Caco-2 (cell line): ENCODE measurements around the gene CDCP2. TPM values are rescaled to one million over a fixed set of nuclear protein-coding genes. Genes with fewer than 3 reads are reported as not detected.

Experiments
- BruUV-seq: library from RNA; stranded (reverse); fragments of 400-500 nt; replicated peaks from 2 replicates; lab custom pipeline; 2021; lab: Mats Ljungman, UMichigan
- CTCF ChIA-PET: fragments of 300-600 bp; sonication (Branson Sonifier 250); formaldehyde crosslinking; loops from one replicate; lab custom pipeline; 2022; ENCODE audit warnings: antibody characterized with exemption; lab: Charles Lee
- POLR2A ChIA-PET: fragments of 300-600 bp; sonication (Branson Sonifier 250); formaldehyde crosslinking; loops from one replicate; lab custom pipeline; 2022; ENCODE audit warnings: antibody characterized with exemption; lab: Charles Lee
- DNase-seq, 2 experiments: peaks; one replicate each; pipeline versions ENCODE4 v3.0.0 to v3.0.0-alpha.2; 2020 to 2022
- H3K27me3 ChIP-seq: replicated peaks from 2 replicates; pipeline ENCODE4 v1.6.0; 2011; ENCODE audit warnings: low read length; ENCODE audit not compliant: control insufficient read depth, insufficient read depth
- H3K36me3 ChIP-seq: 2 replicates; pipeline ENCODE4 v1.5.1; 2011; ENCODE audit warnings: low read length; ENCODE audit not compliant: control insufficient read depth, insufficient read depth
- H3K4me1 ChIP-seq: fragments of 250-450 bp; sonication (Bioruptor Pico); 2 replicates; pipeline ENCODE4 v1.5.1; 2020; ENCODE audit warnings: mild to moderate bottlenecking
- H3K4me3 ChIP-seq: 2 replicates; pipeline ENCODE4 v1.5.1; 2011; ENCODE audit warnings: low read depth, mild to moderate bottlenecking, control low read depth, low read length
- H3K9me3 ChIP-seq: fragments of 250-450 bp; sonication (Bioruptor Pico); 2 replicates; pipeline ENCODE4 v1.5.1; 2020; ENCODE audit warnings: mild to moderate bottlenecking, moderate library complexity
- H3K27ac Mint-ChIP-seq: one replicate; pipeline ENCODE4 v1.8.0; 2022; ENCODE audit warnings: mixed read lengths; ENCODE audit not compliant: unreplicated experiment
- H3K27me3 Mint-ChIP-seq: one replicate; pipeline ENCODE4 v1.8.0; 2022; ENCODE audit warnings: mixed read lengths; ENCODE audit not compliant: insufficient read depth, unreplicated experiment
- H3K36me3 Mint-ChIP-seq: one replicate; pipeline ENCODE4 v1.8.0; 2022; ENCODE audit warnings: mild to moderate bottlenecking, mixed read lengths; ENCODE audit not compliant: insufficient read depth, unreplicated experiment
- H3K4me1 Mint-ChIP-seq: one replicate; pipeline ENCODE4 v1.8.0; 2022; ENCODE audit warnings: low read depth, mixed read lengths; ENCODE audit not compliant: unreplicated experiment
- H3K4me3 Mint-ChIP-seq: one replicate; pipeline ENCODE4 v1.8.0; 2022; ENCODE audit warnings: mild to moderate bottlenecking, moderate library complexity, mixed read lengths; ENCODE audit not compliant: unreplicated experiment
- H3K9me3 Mint-ChIP-seq: one replicate; pipeline ENCODE4 v1.8.0; 2022; ENCODE audit warnings: mixed read lengths; ENCODE audit not compliant: unreplicated experiment
- CTCF ChIP-seq, 2 experiments: fragments of 200-600 bp in 1 of 2; IDR thresholded peaks; 1 replicate in 1 of 2; 2 replicates in 1 of 2; pipeline versions ENCODE4 v1.5.1 to v1.8.0; 2011 to 2022; ENCODE audit warnings: antibody characterized with exemption in 1 of 2, control low read depth in 1 of 2, inconsistent platforms in 1 of 2, low read depth in 1 of 2, low read length in 1 of 2, mild to moderate bottlenecking in 1 of 2, moderate library complexity in 1 of 2; ENCODE audit not compliant: insufficient read depth in 1 of 2, severe bottlenecking in 1 of 2, unreplicated experiment in 1 of 2
- intact Hi-C: fragments of 100-400 bp; cut with micrococcal nuclease; formaldehyde crosslinking; loops from one replicate; pipeline ENCODE4 v1.10.0; 2022; ENCODE audit not compliant: unreplicated experiment
- total RNA-seq: library from RNA; stranded (reverse); gene quantifications from 2 replicates; pipeline ENCODE4 v1.2.3, GENCODE V29; 2022

CDCP2 gene
- total RNA-seq, 1 experiment from 2014 or later, result not detected

GRCh38 chr1:54111624-54112023 is 41.2 kb downstream of the CDCP2 start:
- ChIA-PET CTCF (no interaction called here), POLR2A (no interaction called here)
- TF ChIP-seq CTCF (IDR thresholded peaks at IDR 0.05; ENCODE audit: insufficient read depth in 1 of 2, low read depth in 1 of 2, low read length in 1 of 2, severe bottlenecking in 1 of 2, unreplicated experiment in 1 of 2), result no peak
- H3K9me3 ChIP-seq, result no peaks in the 10 kb centered on the region
- H3K27me3 ChIP-seq, result no peaks in the 10 kb centered on the region
- no peak overlapping the region for H3K4me3 ChIP-seq
- DNase-seq, result no peak
- H3K4me1 ChIP-seq, result no peaks in the 10 kb centered on the region
- Mint-ChIP-seq H3K36me3 (no peaks in the 10 kb centered on the region), H3K27ac (no peak overlapping the region), H3K4me1 (no peaks in the 10 kb centered on the region), H3K4me3 (no peak overlapping the region), H3K27me3 (no peaks in the 10 kb centered on the region), H3K9me3 (no peaks in the 10 kb centered on the region)
- H3K36me3 ChIP-seq, result no peaks in the 10 kb centered on the region
- intact Hi-C loops, result no loop called here
- no TSS peak for BruUV-seq

- no peaks in the 10 kb centered on the region for H3K36me3 Mint-ChIP-seq
- no peak overlapping the region for H3K4me3 Mint-ChIP-seq
- intact Hi-C loops, result no loop called here
- no TSS peak for BruUV-seq
- H3K27ac Mint-ChIP-seq, result no peak overlapping the region
- no peak for DNase-seq
- H3K27me3 Mint-ChIP-seq, result no peaks in the 10 kb centered on the region
- no peaks in the 10 kb centered on the region for H3K27me3 ChIP-seq
- H3K4me3 ChIP-seq, result no peak overlapping the region
- POLR2A ChIA-PET, result no interaction called here
- H3K9me3 Mint-ChIP-seq, result no peaks in the 10 kb centered on the region
- H3K9me3 ChIP-seq, result no peaks in the 10 kb centered on the region
- CTCF ChIA-PET, result no interaction called here
- no peaks in the 10 kb centered on the region for H3K36me3 ChIP-seq
- no peak for TF ChIP-seq CTCF (IDR thresholded peaks at IDR 0.05; ENCODE audit: insufficient read depth in 1 of 2, low read depth in 1 of 2, low read length in 1 of 2, severe bottlenecking in 1 of 2, unreplicated experiment in 1 of 2)
- no peaks in the 10 kb centered on the region for H3K4me1 Mint-ChIP-seq
- H3K4me1 ChIP-seq, result no peaks in the 10 kb centered on the region
Measured at GRCh38 chr1:54110996-54111395, 41.8 kb downstream of the CDCP2 start.

GRCh38 chr1:54109129-54110090 is 43.4 kb downstream of the CDCP2 start:
- POLR2A ChIA-PET, result no interaction called here
- no peaks in the 10 kb centered on the region for H3K4me1 ChIP-seq
- DNase-seq, result no peak
- CTCF ChIA-PET, result no interaction called here
- no peaks in the 10 kb centered on the region for H3K9me3 ChIP-seq
- H3K36me3 ChIP-seq, result no peaks in the 10 kb centered on the region
- H3K4me1 Mint-ChIP-seq, result no peaks in the 10 kb centered on the region
- BruUV-seq, result no TSS peak
- TF ChIP-seq CTCF (IDR thresholded peaks at IDR 0.05; ENCODE audit: insufficient read depth in 1 of 2, low read depth in 1 of 2, low read length in 1 of 2, severe bottlenecking in 1 of 2, unreplicated experiment in 1 of 2), result no peak
- H3K36me3 Mint-ChIP-seq, result no peaks in the 10 kb centered on the region
- no peak overlapping the region for H3K4me3 ChIP-seq
- intact Hi-C loops, result no loop called here
- no peaks in the 10 kb centered on the region for H3K27me3 Mint-ChIP-seq
- no peaks in the 10 kb centered on the region for H3K27me3 ChIP-seq
- no peak overlapping the region for H3K27ac Mint-ChIP-seq
- H3K9me3 Mint-ChIP-seq, result no peaks in the 10 kb centered on the region
- no peak overlapping the region for H3K4me3 Mint-ChIP-seq
